Neural cell (in vitro differentiated cells): ENCODE measurements around the gene OSBPL9. TPM values are rescaled to one million over a fixed set of nuclear protein-coding genes. Genes with fewer than 3 reads are reported as not detected.

Experiments
- H2AFZ ChIP-seq: fragments of 200-600, 300-800 bp; sonication (generic), shearing (Covaris generic); 2 replicates; pipeline ENCODE4 v1.6.0; 2014; ENCODE audit warnings: low read depth, mild to moderate bottlenecking, antibody characterized with exemption, low read length, moderate library complexity
- H3F3A ChIP-seq: fragments of 200-600 bp; shearing (Covaris generic); 2 replicates; pipeline ENCODE4 v1.6.1; 2016; ENCODE audit warnings: mild to moderate bottlenecking, moderate library complexity, mixed read lengths, antibody characterized with exemption, low read length; ENCODE audit not compliant: insufficient read depth, poor library complexity, severe bottlenecking
- H3K27ac ChIP-seq: fragments of 200-600, 300-800 bp; sonication (generic), shearing (Covaris generic); 2 replicates; pipeline ENCODE4 v1.5.1; 2014; ENCODE audit warnings: mild to moderate bottlenecking, low read length, moderate library complexity
- H3K27me3 ChIP-seq: fragments of 300-800, 200-600 bp; sonication (generic), shearing (Covaris generic); 2 replicates; pipeline ENCODE4 v1.6.0; 2014; ENCODE audit warnings: mild to moderate bottlenecking, low read depth, low read length, moderate library complexity; ENCODE audit not compliant: insufficient read depth
- H3K36me3 ChIP-seq: fragments of 300-800, 200-600 bp; sonication (generic), shearing (Covaris generic); 2 replicates; pipeline ENCODE4 v1.5.1; 2014; ENCODE audit warnings: mild to moderate bottlenecking, antibody characterized with exemption, low read length, moderate library complexity; ENCODE audit not compliant: insufficient read depth
- H3K4me2 ChIP-seq: fragments of 300-800, 200-600 bp; sonication (generic), shearing (Covaris generic); 2 replicates; pipeline ENCODE4 v1.6.0; 2014; ENCODE audit warnings: mild to moderate bottlenecking, low read length
- H3K4me3 ChIP-seq: fragments of 300-800, 200-600 bp; sonication (generic), shearing (Covaris generic); 2 replicates; pipeline ENCODE4 v1.5.1; 2014; ENCODE audit warnings: mild to moderate bottlenecking, low read length, moderate library complexity
- H3K79me2 ChIP-seq: fragments of 200-600 bp; shearing (Covaris generic); replicated peaks from 2 replicates; pipeline ENCODE4 v1.6.0; 2014; ENCODE audit warnings: mild to moderate bottlenecking, low read length, moderate library complexity; ENCODE audit not compliant: insufficient read depth
- H3K9ac ChIP-seq: fragments of 300-800, 200-600 bp; sonication (generic), shearing (Covaris generic); 2 replicates; pipeline ENCODE4 v1.6.1; 2016; ENCODE audit warnings: mild to moderate bottlenecking, low read length, mixed read lengths
- H3K9me2 ChIP-seq: fragments of 200-600 bp; shearing (Covaris generic); 2 replicates; pipeline ENCODE4 v1.6.1; 2016; ENCODE audit warnings: mild to moderate bottlenecking, low read length, mixed read lengths; ENCODE audit not compliant: insufficient read depth
- H3K9me3 ChIP-seq: fragments of 200-600, 300-800 bp; sonication (generic), shearing (Covaris generic); 2 replicates; pipeline ENCODE4 v1.6.1; 2016; ENCODE audit warnings: mild to moderate bottlenecking, mixed run types, low read length, moderate library complexity, mixed read lengths
- H4K20me1 ChIP-seq: fragments of 200-600 bp; shearing (Covaris generic); 2 replicates; pipeline ENCODE4 v1.6.1; 2016; ENCODE audit warnings: mild to moderate bottlenecking, mixed run types; ENCODE audit not compliant: insufficient read depth
- CTCF ChIP-seq: fragments of 450-650 bp; IDR thresholded peaks from 2 replicates; pipeline ENCODE4 v1.5.1; 2014; ENCODE audit warnings: antibody characterized with exemption, mild to moderate bottlenecking, moderate library complexity; ENCODE audit not compliant: poor library complexity, severe bottlenecking
- EP300 ChIP-seq: fragments of 450-650 bp; conservative IDR thresholded peaks from 2 replicates; pipeline ENCODE4 v1.6.1; 2014; ENCODE audit warnings: antibody characterized with exemption, mild to moderate bottlenecking, moderate library complexity; ENCODE audit not compliant: poor library complexity, severe bottlenecking
- EZH2 ChIP-seq: fragments of 200-600, 300-800 bp; shearing (Covaris generic), sonication (generic); IDR thresholded peaks from 2 replicates; pipeline ENCODE4 v1.6.1; 2014; ENCODE audit warnings: antibody characterized with exemption, low read length, borderline replicate concordance, mild to moderate bottlenecking; ENCODE audit not compliant: insufficient read depth, poor library complexity, severe bottlenecking
- MXI1 ChIP-seq: fragments of 450-650 bp; conservative IDR thresholded peaks from 2 replicates; pipeline ENCODE4 v1.6.1; 2014; ENCODE audit warnings: antibody characterized with exemption, mild to moderate bottlenecking; ENCODE audit not compliant: poor library complexity, severe bottlenecking
- POLR2AphosphoS5 ChIP-seq: IDR thresholded peaks from 2 replicates; pipeline ENCODE4 v1.6.1; 2012
- RAD21 ChIP-seq: fragments of 450-650 bp; conservative IDR thresholded peaks from 2 replicates; pipeline ENCODE4 v1.6.1; 2014; ENCODE audit warnings: antibody characterized with exemption, mild to moderate bottlenecking, moderate library complexity
- REST ChIP-seq: IDR thresholded peaks from 2 replicates; pipeline ENCODE4 v1.6.1; 2012; ENCODE audit warnings: borderline replicate concordance
- SMC3 ChIP-seq: fragments of 450-650 bp; conservative IDR thresholded peaks from 2 replicates; pipeline ENCODE4 v1.6.1; 2014; ENCODE audit warnings: antibody characterized with exemption, mild to moderate bottlenecking, moderate library complexity; ENCODE audit not compliant: poor library complexity
- TAF1 ChIP-seq: IDR thresholded peaks from 2 replicates; pipeline ENCODE4 v1.6.1; 2012; ENCODE audit warnings: low read depth
- polyA plus RNA-seq: library from polyadenylated mRNA; depleted of rRNA; stranded (reverse); fragments of >200 nt; gene quantifications from 2 replicates; pipeline ENCODE4 v1.2.3, GENCODE V29; 2014

Gene OSBPL9
- polyA plus RNA-seq, 1 donor from 2014 or later, result 117 TPM

- H3K9me3 ChIP-seq, result no peaks in the 10 kb centered on the region
- H4K20me1 ChIP-seq, result no peaks in the 10 kb centered on the region
- no peak overlapping the region for H3K4me3 ChIP-seq
- no peaks in the 10 kb centered on the region for H3K79me2 ChIP-seq
- no peak overlapping the region for H3K9ac ChIP-seq
- no peaks in the 10 kb centered on the region for H3K36me3 ChIP-seq
- H3K27me3 ChIP-seq, result no peaks in the 10 kb centered on the region
- no peak for TF ChIP-seq TAF1
- no peak for TF ChIP-seq SMC3
- TF ChIP-seq POLR2AphosphoS5, result no peak
- no peak for TF ChIP-seq REST
- TF ChIP-seq EZH2, result no peak
- no peak for TF ChIP-seq EP300
- TF ChIP-seq CTCF, result no peak
- TF ChIP-seq RAD21, result no peak
- TF ChIP-seq MXI1, result no peak
- no peaks in the 10 kb centered on the region for H3F3A ChIP-seq
- no peak overlapping the region for H2AFZ ChIP-seq
- H3K27ac ChIP-seq, result no peak overlapping the region
- H3K9me2 ChIP-seq, result no peaks in the 10 kb centered on the region
- H3K4me2 ChIP-seq, result no peak overlapping the region
These were observed 46.2 kb downstream of the OSBPL9 start for GRCh38 chr1:51663105-51663504.

GRCh38 chr1:51663721-51664120 is 46.8 kb downstream of the OSBPL9 start:
- no peaks in the 10 kb centered on the region for H3K9me3 ChIP-seq
- no peaks in the 10 kb centered on the region for H3K9me2 ChIP-seq
- no peaks in the 10 kb centered on the region for H3K79me2 ChIP-seq
- H3K27ac ChIP-seq, result no peak overlapping the region
- no peak for TF ChIP-seq MXI1
- no peak for TF ChIP-seq SMC3
- no peak for TF ChIP-seq EZH2
- no peak for TF ChIP-seq REST
- no peak for TF ChIP-seq RAD21
- no peak for TF ChIP-seq POLR2AphosphoS5
- no peak for TF ChIP-seq CTCF
- TF ChIP-seq EP300, result no peak
- no peak for TF ChIP-seq TAF1
- H3K4me3 ChIP-seq, result no peak overlapping the region
- H3K36me3 ChIP-seq, result no peaks in the 10 kb centered on the region
- H3F3A ChIP-seq, result no peaks in the 10 kb centered on the region
- no peaks in the 10 kb centered on the region for H3K27me3 ChIP-seq
- H3K9ac ChIP-seq, result no peak overlapping the region
- H3K4me2 ChIP-seq, result no peak overlapping the region
- no peak overlapping the region for H2AFZ ChIP-seq
- no peaks in the 10 kb centered on the region for H4K20me1 ChIP-seq
